ENCODE measurements around the gene MRPL49. TPM values are rescaled to one million over a fixed set of nuclear protein-coding genes. Genes with fewer than 3 reads are reported as not detected.
A peak's percentile ranks its signal among the peaks of the same experiment; 100 is the strongest.

Gene MRPL49
- total RNA-seq, 1 experiment from 2014 or later: 55.9 TPM

- peak; percentile 92 for TF ChIP-seq ZNF281 (CRISPR knock-in tag; IDR thresholded peaks at IDR 0.05)
- TF ChIP-seq, protein P1, sequence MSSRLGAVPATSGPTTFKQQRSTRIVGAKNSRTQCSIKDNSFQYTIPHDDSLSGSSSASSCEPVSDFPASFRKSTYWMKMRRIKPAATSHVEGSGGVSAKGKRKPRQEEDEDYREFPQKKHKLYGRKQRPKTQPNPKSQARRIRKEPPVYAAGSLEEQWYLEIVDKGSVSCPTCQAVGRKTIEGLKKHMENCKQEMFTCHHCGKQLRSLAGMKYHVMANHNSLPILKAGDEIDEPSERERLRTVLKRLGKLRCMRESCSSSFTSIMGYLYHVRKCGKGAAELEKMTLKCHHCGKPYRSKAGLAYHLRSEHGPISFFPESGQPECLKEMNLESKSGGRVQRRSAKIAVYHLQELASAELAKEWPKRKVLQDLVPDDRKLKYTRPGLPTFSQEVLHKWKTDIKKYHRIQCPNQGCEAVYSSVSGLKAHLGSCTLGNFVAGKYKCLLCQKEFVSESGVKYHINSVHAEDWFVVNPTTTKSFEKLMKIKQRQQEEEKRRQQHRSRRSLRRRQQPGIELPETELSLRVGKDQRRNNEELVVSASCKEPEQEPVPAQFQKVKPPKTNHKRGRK (CRISPR knock-in tag; IDR thresholded peaks at IDR 0.05; ENCODE audit: borderline replicate concordance): no peak
- TF ChIP-seq NR3C1 (CRISPR knock-in tag; conservative IDR thresholded peaks at IDR 0.05; ENCODE audit: low read depth): no peak
- TF ChIP-seq ZNF317 (CRISPR knock-in tag; IDR thresholded peaks at IDR 0.05; ENCODE audit: borderline replicate concordance, low read depth): peak; percentile 55; the same call in 1 of the 2 replicates
- TF ChIP-seq, protein P2, sequence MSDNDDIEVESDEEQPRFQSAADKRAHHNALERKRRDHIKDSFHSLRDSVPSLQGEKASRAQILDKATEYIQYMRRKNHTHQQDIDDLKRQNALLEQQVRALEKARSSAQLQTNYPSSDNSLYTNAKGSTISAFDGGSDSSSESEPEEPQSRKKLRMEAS (CRISPR knock-in tag; IDR thresholded peaks at IDR 0.05): peak; percentile 95
- peak; percentile 86; the same call in 1 of the 2 replicates for TF ChIP-seq ZNF219 (CRISPR knock-in tag; IDR thresholded peaks at IDR 0.05; ENCODE audit: borderline replicate concordance)
- peak; percentile 87; the same call in 1 of the 2 replicates for TF ChIP-seq RELA (CRISPR knock-in tag; IDR thresholded peaks at IDR 0.05; ENCODE audit: borderline replicate concordance)
- TF ChIP-seq, protein P3, sequence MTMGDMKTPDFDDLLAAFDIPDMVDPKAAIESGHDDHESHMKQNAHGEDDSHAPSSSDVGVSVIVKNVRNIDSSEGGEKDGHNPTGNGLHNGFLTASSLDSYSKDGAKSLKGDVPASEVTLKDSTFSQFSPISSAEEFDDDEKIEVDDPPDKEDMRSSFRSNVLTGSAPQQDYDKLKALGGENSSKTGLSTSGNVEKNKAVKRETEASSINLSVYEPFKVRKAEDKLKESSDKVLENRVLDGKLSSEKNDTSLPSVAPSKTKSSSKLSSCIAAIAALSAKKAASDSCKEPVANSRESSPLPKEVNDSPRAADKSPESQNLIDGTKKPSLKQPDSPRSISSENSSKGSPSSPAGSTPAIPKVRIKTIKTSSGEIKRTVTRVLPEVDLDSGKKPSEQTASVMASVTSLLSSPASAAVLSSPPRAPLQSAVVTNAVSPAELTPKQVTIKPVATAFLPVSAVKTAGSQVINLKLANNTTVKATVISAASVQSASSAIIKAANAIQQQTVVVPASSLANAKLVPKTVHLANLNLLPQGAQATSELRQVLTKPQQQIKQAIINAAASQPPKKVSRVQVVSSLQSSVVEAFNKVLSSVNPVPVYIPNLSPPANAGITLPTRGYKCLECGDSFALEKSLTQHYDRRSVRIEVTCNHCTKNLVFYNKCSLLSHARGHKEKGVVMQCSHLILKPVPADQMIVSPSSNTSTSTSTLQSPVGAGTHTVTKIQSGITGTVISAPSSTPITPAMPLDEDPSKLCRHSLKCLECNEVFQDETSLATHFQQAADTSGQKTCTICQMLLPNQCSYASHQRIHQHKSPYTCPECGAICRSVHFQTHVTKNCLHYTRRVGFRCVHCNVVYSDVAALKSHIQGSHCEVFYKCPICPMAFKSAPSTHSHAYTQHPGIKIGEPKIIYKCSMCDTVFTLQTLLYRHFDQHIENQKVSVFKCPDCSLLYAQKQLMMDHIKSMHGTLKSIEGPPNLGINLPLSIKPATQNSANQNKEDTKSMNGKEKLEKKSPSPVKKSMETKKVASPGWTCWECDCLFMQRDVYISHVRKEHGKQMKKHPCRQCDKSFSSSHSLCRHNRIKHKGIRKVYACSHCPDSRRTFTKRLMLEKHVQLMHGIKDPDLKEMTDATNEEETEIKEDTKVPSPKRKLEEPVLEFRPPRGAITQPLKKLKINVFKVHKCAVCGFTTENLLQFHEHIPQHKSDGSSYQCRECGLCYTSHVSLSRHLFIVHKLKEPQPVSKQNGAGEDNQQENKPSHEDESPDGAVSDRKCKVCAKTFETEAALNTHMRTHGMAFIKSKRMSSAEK (CRISPR knock-in tag; IDR thresholded peaks at IDR 0.05; ENCODE audit: borderline replicate concordance): no peak
- no peak for TF ChIP-seq OVOL2 (CRISPR knock-in tag; IDR thresholded peaks at IDR 0.05; ENCODE audit: borderline replicate concordance)
- TF ChIP-seq STAT6 (CRISPR knock-in tag; conservative IDR thresholded peaks at IDR 0.05; ENCODE audit: low read depth): no peak
- TF ChIP-seq SMAD4 (CRISPR knock-in tag; IDR thresholded peaks at IDR 0.05): 0 out of 2 replicates have a peak, but pooled peaks have one; percentile 56
- peak; percentile 83 for TF ChIP-seq MYBL2 (CRISPR knock-in tag; IDR thresholded peaks at IDR 0.05)
- TF ChIP-seq, protein P4, sequence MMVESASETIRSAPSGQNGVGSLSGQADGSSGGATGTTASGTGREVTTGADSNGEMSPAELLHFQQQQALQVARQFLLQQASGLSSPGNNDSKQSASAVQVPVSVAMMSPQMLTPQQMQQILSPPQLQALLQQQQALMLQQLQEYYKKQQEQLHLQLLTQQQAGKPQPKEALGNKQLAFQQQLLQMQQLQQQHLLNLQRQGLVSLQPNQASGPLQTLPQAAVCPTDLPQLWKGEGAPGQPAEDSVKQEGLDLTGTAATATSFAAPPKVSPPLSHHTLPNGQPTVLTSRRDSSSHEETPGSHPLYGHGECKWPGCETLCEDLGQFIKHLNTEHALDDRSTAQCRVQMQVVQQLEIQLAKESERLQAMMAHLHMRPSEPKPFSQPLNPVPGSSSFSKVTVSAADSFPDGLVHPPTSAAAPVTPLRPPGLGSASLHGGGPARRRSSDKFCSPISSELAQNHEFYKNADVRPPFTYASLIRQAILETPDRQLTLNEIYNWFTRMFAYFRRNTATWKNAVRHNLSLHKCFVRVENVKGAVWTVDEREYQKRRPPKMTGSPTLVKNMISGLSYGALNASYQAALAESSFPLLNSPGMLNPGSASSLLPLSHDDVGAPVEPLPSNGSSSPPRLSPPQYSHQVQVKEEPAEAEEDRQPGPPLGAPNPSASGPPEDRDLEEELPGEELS (CRISPR knock-in tag; IDR thresholded peaks at IDR 0.05): peak; percentile 78
- peak; percentile 93 for TF ChIP-seq CREB1 (CRISPR knock-in tag; IDR thresholded peaks at IDR 0.05)
- TF ChIP-seq FOXP1 (CRISPR knock-in tag; IDR thresholded peaks at IDR 0.05; ENCODE audit: borderline replicate concordance): peak; percentile 94; the same call in 1 of the 2 replicates
- TF ChIP-seq, protein P5, sequence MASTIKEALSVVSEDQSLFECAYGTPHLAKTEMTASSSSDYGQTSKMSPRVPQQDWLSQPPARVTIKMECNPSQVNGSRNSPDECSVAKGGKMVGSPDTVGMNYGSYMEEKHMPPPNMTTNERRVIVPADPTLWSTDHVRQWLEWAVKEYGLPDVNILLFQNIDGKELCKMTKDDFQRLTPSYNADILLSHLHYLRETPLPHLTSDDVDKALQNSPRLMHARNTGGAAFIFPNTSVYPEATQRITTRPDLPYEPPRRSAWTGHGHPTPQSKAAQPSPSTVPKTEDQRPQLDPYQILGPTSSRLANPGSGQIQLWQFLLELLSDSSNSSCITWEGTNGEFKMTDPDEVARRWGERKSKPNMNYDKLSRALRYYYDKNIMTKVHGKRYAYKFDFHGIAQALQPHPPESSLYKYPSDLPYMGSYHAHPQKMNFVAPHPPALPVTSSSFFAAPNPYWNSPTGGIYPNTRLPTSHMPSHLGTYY (CRISPR knock-in tag; IDR thresholded peaks at IDR 0.05): no peak
- TF ChIP-seq KAT7 (CRISPR knock-in tag; IDR thresholded peaks at IDR 0.05; ENCODE audit: borderline replicate concordance): peak; percentile 95
- no peak for TF ChIP-seq JAZF1 (CRISPR knock-in tag; IDR thresholded peaks at IDR 0.05)
- TF ChIP-seq FOXK1 (CRISPR knock-in tag; IDR thresholded peaks at IDR 0.05): peak; percentile 48; the same call in 1 of the 2 replicates
- 0 out of 2 replicates have a peak, but pooled peaks have one; percentile 2 for TF ChIP-seq CBFB (CRISPR knock-in tag; IDR thresholded peaks at IDR 0.05; ENCODE audit: low read depth)
- TF ChIP-seq, protein P6, sequence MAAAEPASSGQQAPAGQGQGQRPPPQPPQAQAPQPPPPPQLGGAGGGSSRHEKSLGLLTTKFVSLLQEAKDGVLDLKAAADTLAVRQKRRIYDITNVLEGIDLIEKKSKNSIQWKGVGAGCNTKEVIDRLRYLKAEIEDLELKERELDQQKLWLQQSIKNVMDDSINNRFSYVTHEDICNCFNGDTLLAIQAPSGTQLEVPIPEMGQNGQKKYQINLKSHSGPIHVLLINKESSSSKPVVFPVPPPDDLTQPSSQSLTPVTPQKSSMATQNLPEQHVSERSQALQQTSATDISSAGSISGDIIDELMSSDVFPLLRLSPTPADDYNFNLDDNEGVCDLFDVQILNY (CRISPR knock-in tag; IDR thresholded peaks at IDR 0.05): peak; percentile 79
Measured at GRCh38 chr11:65116370-65117205, 5.5 kb upstream of the MRPL49 start (continued).

Data from WTC11 (cell line).